Testis (tissue), 2 donors: ENCODE results near the gene MIEN1.

Experiments
- POLR2A ChIP-seq: fragments of 450-650 bp; IDR thresholded peaks from one replicate; pipeline ENCODE4 v1.6.1; 2017; ENCODE audit warnings: antibody characterized with exemption, mild to moderate bottlenecking, moderate library complexity
- TF ChIP-seq, protein P1 (sequence below), 3 experiments: fragments of 450-650 bp in 2 of 3; fragments of 200-600 bp in 1 of 3; sonication (generic) in 1 of 3; IDR thresholded peaks; one replicate each; pipeline ENCODE4 v1.5.1; 2016 to 2019; ENCODE audit warnings: antibody characterized with exemption in 3 of 3, mild to moderate bottlenecking in 2 of 3, moderate library complexity in 1 of 3

- TF ChIP-seq, protein P1, sequence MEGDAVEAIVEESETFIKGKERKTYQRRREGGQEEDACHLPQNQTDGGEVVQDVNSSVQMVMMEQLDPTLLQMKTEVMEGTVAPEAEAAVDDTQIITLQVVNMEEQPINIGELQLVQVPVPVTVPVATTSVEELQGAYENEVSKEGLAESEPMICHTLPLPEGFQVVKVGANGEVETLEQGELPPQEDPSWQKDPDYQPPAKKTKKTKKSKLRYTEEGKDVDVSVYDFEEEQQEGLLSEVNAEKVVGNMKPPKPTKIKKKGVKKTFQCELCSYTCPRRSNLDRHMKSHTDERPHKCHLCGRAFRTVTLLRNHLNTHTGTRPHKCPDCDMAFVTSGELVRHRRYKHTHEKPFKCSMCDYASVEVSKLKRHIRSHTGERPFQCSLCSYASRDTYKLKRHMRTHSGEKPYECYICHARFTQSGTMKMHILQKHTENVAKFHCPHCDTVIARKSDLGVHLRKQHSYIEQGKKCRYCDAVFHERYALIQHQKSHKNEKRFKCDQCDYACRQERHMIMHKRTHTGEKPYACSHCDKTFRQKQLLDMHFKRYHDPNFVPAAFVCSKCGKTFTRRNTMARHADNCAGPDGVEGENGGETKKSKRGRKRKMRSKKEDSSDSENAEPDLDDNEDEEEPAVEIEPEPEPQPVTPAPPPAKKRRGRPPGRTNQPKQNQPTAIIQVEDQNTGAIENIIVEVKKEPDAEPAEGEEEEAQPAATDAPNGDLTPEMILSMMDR (IDR thresholded peaks at IDR 0.05) = no peak
- TF ChIP-seq POLR2A = no peak
Measured at GRCh38 chr17:39704821-39705551, 25.3 kb downstream of the MIEN1 start.
